ENCODE measurements around the gene TMEM74B.

DNA sequence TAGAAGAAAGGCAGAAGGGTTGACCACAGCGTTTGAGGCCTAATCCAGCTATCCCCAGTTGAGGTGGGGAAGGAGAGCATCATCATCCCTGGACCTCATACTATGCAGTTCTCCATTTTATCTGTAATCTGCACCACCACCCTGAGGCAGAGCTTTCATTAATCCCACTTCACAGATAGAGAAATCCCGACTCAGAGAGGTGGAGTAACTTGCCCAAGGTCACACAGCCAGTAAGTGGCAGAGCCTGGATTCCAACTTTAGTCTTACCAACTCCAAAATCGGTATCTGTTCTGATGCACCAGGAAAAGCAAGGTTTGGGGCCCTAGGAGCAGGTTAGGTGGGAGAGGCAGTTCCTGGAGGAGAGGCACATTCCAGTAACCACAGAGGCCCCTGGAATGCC, 6.7 kb downstream of the TMEM74B start:
- TF ChIP-seq, protein P1, sequence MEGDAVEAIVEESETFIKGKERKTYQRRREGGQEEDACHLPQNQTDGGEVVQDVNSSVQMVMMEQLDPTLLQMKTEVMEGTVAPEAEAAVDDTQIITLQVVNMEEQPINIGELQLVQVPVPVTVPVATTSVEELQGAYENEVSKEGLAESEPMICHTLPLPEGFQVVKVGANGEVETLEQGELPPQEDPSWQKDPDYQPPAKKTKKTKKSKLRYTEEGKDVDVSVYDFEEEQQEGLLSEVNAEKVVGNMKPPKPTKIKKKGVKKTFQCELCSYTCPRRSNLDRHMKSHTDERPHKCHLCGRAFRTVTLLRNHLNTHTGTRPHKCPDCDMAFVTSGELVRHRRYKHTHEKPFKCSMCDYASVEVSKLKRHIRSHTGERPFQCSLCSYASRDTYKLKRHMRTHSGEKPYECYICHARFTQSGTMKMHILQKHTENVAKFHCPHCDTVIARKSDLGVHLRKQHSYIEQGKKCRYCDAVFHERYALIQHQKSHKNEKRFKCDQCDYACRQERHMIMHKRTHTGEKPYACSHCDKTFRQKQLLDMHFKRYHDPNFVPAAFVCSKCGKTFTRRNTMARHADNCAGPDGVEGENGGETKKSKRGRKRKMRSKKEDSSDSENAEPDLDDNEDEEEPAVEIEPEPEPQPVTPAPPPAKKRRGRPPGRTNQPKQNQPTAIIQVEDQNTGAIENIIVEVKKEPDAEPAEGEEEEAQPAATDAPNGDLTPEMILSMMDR (IDR thresholded peaks at IDR 0.05), result no peak
- TF ChIP-seq POLR2A (IDR thresholded peaks at IDR 0.05), result no peak
